Thoracic aorta (tissue), 2 donors: Measurements from ENCODE around the gene COPG2. TPM values are rescaled to one million over a fixed set of nuclear protein-coding genes. Genes with fewer than 3 reads are reported as not detected.

ENCODE experiments used
- ATAC-seq: fragments of 150-250 bp; one replicate; pipeline ENCODE4 v1.8.0; 2017; ENCODE audit warnings: low read depth; ENCODE audit not compliant: insufficient number of reproducible peaks, low FRiP score
- DNase-seq: peaks from one replicate; pipeline ENCODE4 v3.0.0-alpha.2; 2020; ENCODE audit warnings: low spot score
- H3K27ac ChIP-seq, 2 donors: fragments of 200-600 bp; sonication (generic); 1 replicate in 1 of 2; 2 replicates in 1 of 2; pipeline ENCODE4 v1.5.1; 2016; ENCODE audit warnings: mild to moderate bottlenecking in 2 of 2, moderate library complexity in 2 of 2
- H3K27me3 ChIP-seq: fragments of 200-600 bp; sonication (generic); replicated peaks from 2 replicates; pipeline ENCODE4 v1.6.0; 2016; ENCODE audit warnings: mild to moderate bottlenecking; ENCODE audit not compliant: insufficient read depth
- H3K36me3 ChIP-seq: fragments of 200-600 bp; sonication (generic); one replicate; pipeline ENCODE4 v1.5.1; 2016
- H3K4me1 ChIP-seq, 2 donors: fragments of 200-600 bp; sonication (generic); 1 replicate in 1 of 2; 2 replicates in 1 of 2; pipeline versions ENCODE4 v1.5.1 to v1.6.0; 2016; ENCODE audit warnings: low read depth in 2 of 2, mild to moderate bottlenecking in 1 of 2; ENCODE audit not compliant: control insufficient read depth in 1 of 2
- H3K4me3 ChIP-seq: fragments of 200-600 bp; sonication (generic); 2 replicates; pipeline ENCODE4 v1.5.1; 2016; ENCODE audit warnings: mild to moderate bottlenecking
- H3K9me3 ChIP-seq: fragments of 200-600 bp; sonication (generic); 2 replicates; pipeline ENCODE4 v1.5.1; 2016
- CTCF ChIP-seq: fragments of 200-600 bp; sonication (generic); IDR thresholded peaks from one replicate; pipeline ENCODE4 v1.5.1; 2019; ENCODE audit warnings: antibody characterized with exemption
- total RNA-seq, 2 donors: library from RNA; depleted of rRNA; stranded (reverse); fragments of >200 nt; gene quantifications; one replicate each; pipeline versions ENCODE4 v1.1.0 to v1.2.3, GENCODE V29; 2016

COPG2 gene
- total RNA-seq, 2 donors from 2014 or later: 8.8 to 9.5 TPM

DNA sequence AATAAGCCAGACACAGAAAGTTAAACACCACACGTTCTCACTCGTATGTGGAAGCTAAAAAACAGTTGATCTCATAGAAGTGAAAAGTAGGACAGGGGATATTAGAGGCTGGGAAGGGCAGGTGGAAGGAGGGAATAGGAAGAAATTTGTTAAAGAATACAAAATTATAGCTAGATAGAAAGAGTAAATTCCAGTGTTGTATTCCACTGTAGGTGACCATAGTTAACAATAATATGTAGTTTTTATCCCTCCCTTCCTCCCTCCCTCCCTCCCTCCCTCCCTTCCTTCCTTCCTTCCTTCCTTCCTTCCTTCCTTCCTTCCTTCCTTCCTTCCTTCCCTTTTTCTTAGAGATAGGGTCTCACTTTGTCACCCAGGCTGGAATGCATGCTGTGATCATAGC, 196.6 kb downstream of the COPG2 start:
- ATAC-seq: no peak

GRCh38 chr7:130468612-130469011, 199.9 kb downstream of the COPG2 start:
- Histone ChIP-seq H3K9me3 (no peaks in the 10 kb centered on the region), H3K27ac (no peak overlapping the region), H3K27me3 (no peaks in the 10 kb centered on the region), H3K4me3 (no peak overlapping the region), H3K36me3 (no peaks in the 10 kb centered on the region), H3K4me1 (no peaks in the 10 kb centered on the region)
- no peak for TF ChIP-seq CTCF
- DNase-seq: no peak
- ATAC-seq: no peak

More for the DNA sequence above, 196.6 kb downstream of the COPG2 start:
- DNase-seq: no peak
- no peaks in the 10 kb centered on the region for H3K9me3 ChIP-seq
- no peak overlapping the region for H3K4me3 ChIP-seq
- H3K36me3 ChIP-seq: no peaks in the 10 kb centered on the region
- H3K27me3 ChIP-seq: no peaks in the 10 kb centered on the region
- H3K4me1 ChIP-seq: no peaks in the 10 kb centered on the region
- no peak for TF ChIP-seq CTCF
- no peak overlapping the region for H3K27ac ChIP-seq

DNA sequence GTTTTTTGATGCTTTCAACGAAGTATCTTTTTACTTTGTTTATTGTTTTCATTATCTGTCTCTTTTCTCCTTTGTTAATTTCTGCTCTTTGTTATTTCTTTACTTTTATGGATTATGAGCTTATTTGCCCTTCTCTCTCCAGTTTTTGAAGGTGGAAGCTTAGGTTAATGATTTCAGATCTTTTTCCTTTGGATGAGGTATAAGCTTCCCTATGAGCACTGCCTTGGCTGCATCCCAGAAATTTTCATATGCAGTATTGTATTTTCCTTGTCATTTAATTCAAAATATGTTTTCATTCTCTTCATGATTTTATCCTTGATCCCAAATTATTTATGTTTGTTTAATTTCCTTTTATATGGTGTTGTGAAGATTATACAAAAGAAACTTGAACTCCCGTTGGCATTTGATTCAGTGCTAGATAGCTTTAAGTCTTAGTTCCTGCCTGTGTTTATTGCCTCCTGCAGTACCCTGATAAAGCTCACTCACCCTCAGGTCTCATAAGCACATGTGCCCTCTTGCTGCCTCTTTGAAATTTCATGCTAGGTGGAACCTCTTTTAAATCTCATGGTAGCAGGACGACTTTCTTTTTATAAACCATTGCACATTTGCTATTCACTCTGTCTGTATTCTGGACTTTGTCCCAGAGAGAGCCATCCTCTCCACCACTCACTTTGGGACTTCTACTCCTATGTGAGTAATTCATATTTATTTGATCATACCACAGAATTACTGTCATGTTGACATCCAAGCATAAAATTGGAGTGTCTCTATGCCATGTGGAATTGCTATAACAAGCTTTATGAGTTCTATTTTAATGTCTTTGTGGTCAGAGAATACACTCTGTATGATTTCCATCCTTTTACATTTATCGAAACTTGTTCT, 204.8 kb downstream of the COPG2 start:
- no peak for DNase-seq
- Histone ChIP-seq H3K4me1 (no peaks in the 10 kb centered on the region), H3K9me3 (no peaks in the 10 kb centered on the region), H3K4me3 (no peak overlapping the region), H3K27ac (no peak overlapping the region), H3K27me3 (no peaks in the 10 kb centered on the region), H3K36me3 (no peaks in the 10 kb centered on the region)
- ATAC-seq: no peak
- TF ChIP-seq CTCF: no peak

GRCh38 chr7:130461272-130461671, 207.3 kb downstream of the COPG2 start:
- ATAC-seq: no peak

More at GRCh38 chr7:130461272-130461671, 207.3 kb downstream of the COPG2 start:
- no peak overlapping the region for H3K4me3 ChIP-seq
- no peaks in the 10 kb centered on the region for H3K27me3 ChIP-seq
- H3K36me3 ChIP-seq: no peaks in the 10 kb centered on the region
- no peak for DNase-seq
- H3K4me1 ChIP-seq: no peaks in the 10 kb centered on the region
- no peak for TF ChIP-seq CTCF
- no peak overlapping the region for H3K27ac ChIP-seq
- no peaks in the 10 kb centered on the region for H3K9me3 ChIP-seq
